Measurements from ENCODE around the gene B4GALT3. TPM values are rescaled to one million over a fixed set of nuclear protein-coding genes. Genes with fewer than 3 reads are reported as not detected.

Gene B4GALT3
- total RNA-seq, 2 donors from 2014 or later, result 38.2 to 68.7 TPM

DNA sequence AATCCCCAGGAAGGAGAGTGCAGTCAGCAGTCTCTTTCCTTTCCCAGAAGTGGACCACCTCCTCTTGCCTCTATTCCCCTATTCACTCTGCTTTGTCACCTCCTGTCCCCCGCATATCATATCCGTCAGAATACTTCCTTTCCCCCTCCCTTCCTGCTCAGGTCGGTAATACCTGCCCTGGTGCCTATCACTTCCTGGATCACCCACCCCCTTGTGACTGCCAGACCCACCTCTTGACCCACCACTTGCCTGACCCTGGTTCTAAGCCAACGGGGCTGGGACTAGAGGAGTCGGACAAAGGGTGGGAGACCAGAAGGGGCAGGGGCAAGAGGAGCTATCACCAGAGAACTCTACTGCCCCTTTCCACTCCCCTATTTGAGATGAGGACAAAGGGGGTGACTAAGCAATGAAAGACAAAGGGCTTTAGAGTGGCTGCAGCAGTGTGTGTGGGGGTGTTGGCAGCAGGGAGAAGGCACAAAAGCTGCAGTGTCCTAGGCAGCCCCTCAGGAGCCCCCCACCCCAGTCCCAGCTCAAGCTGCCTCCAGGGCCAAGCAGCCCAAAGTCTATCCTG lies 23.2 kb upstream of the B4GALT3 start:
- H3K27ac ChIP-seq, result peak overlapping the region; percentile 96 to 97
- no peaks in the 10 kb centered on the region for H3K27me3 ChIP-seq (replicated peaks; ENCODE audit: insufficient read depth)
- TF ChIP-seq POLR2AphosphoS5 (IDR thresholded peaks at IDR 0.05) (no peak), POLR2A (IDR thresholded peaks at IDR 0.05) (no peak)
- TF ChIP-seq, protein P1, sequence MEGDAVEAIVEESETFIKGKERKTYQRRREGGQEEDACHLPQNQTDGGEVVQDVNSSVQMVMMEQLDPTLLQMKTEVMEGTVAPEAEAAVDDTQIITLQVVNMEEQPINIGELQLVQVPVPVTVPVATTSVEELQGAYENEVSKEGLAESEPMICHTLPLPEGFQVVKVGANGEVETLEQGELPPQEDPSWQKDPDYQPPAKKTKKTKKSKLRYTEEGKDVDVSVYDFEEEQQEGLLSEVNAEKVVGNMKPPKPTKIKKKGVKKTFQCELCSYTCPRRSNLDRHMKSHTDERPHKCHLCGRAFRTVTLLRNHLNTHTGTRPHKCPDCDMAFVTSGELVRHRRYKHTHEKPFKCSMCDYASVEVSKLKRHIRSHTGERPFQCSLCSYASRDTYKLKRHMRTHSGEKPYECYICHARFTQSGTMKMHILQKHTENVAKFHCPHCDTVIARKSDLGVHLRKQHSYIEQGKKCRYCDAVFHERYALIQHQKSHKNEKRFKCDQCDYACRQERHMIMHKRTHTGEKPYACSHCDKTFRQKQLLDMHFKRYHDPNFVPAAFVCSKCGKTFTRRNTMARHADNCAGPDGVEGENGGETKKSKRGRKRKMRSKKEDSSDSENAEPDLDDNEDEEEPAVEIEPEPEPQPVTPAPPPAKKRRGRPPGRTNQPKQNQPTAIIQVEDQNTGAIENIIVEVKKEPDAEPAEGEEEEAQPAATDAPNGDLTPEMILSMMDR (IDR thresholded peaks at IDR 0.05), result no peak
- no peak for DNase-seq (ENCODE audit: low spot score)
- H3K9me3 ChIP-seq, result no peaks in the 10 kb centered on the region
- no peaks in the 10 kb centered on the region for H3K36me3 ChIP-seq
- intact Hi-C loops (cut with DNase I), result loop anchor here (5.0 kb wide), 2 partner anchors 112 to 187 kb away; partner anchors contain the start of gene SDHC
- 76% methylated on average over 5 of the region's 5 CpGs for WGBS
- no peak overlapping the region for H3K4me3 ChIP-seq
- no peaks in the 10 kb centered on the region for H3K4me1 ChIP-seq (replicated peaks)

GRCh38 chr1:161199506-161200139 lies 22.3 kb upstream of the B4GALT3 start:
- intact Hi-C loops (cut with DNase I), result loop anchor here (5.0 kb wide), 2 partner anchors 113 to 188 kb away; partner anchors contain the start of gene SDHC
- no peaks in the 10 kb centered on the region for H3K4me1 ChIP-seq (replicated peaks)
- H3K27me3 ChIP-seq (replicated peaks; ENCODE audit: insufficient read depth), result no peaks in the 10 kb centered on the region
- TF ChIP-seq, protein P1 (IDR thresholded peaks at IDR 0.05), result no peak
- TF ChIP-seq POLR2A (IDR thresholded peaks at IDR 0.05), result no peak
- TF ChIP-seq POLR2AphosphoS5 (IDR thresholded peaks at IDR 0.05), result no peak
- peak overlapping the region; percentile 33 to 96 for H3K27ac ChIP-seq
- WGBS, result 57% methylated on average over 5 of the region's 5 CpGs
- no peaks in the 10 kb centered on the region for H3K36me3 ChIP-seq
- H3K4me3 ChIP-seq, result no peak overlapping the region
- no peak for DNase-seq (ENCODE audit: low spot score)
- H3K9me3 ChIP-seq, result no peaks in the 10 kb centered on the region

DNA sequence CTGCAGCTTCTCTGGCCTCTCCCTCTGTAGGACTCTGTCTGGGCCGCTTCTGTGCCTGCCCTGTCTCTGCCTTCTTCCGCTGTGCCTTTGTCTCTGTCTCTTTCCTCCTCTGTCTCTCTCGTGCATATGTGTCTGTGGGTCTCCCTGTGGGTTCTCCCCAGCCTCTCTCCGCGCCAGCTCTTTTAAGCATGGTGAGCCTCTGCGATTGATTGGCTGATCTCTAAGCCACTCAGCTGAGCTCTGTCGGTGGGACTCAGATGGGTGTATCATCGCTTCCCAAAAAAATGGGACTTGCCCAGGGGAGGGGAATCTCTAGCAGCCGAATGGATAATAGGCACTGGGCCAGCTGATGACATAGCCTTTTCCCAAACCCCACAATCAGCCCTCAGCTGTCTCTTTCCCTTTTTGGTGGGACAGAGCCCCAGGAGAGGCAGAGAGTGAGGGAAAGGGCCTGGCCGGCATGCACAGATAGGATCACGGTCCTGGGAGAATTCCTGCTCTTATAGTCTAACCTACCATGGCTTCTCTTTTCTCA lies 21.7 kb upstream of the B4GALT3 start, which contains the start of gene ADAMTS4:
Gene ADAMTS4 (minus strand): TSS at position 158 of the 535 bp plus-strand sequence. CDS start 427 bp downstream, outside the sequence.
- Histone ChIP-seq H3K27ac (peak within 1 kb of the TSS; percentile 45 to 96), H3K4me1 (replicated peaks) (no peaks in the 10 kb centered on the region), H3K36me3 (no peaks in the 10 kb centered on the region), H3K27me3 (replicated peaks; ENCODE audit: insufficient read depth) (no peaks in the 10 kb centered on the region), H3K4me3 (peak within 1 kb of the TSS in 1 of 2 donors; percentile 11), H3K9me3 (no peaks in the 10 kb centered on the region)
- peak; percentile 18 for TF ChIP-seq POLR2A (IDR thresholded peaks at IDR 0.05)
- TF ChIP-seq POLR2AphosphoS5 (IDR thresholded peaks at IDR 0.05), result no peak
- intact Hi-C loops (cut with DNase I), result no loop called here
- DNase-seq (ENCODE audit: low spot score), result no peak
- WGBS, result 48% methylated on average over 11 of the region's 11 CpGs

GRCh38 chr1:161198194-161198896 lies 21.0 kb upstream of the B4GALT3 start:
- H3K36me3 ChIP-seq, result no peaks in the 10 kb centered on the region
- H3K4me1 ChIP-seq (replicated peaks), result no peaks in the 10 kb centered on the region
- no peak for TF ChIP-seq POLR2A (IDR thresholded peaks at IDR 0.05)
- H3K4me3 ChIP-seq, result peak overlapping the region in 1 of 2 donors; percentile 11
- no peaks in the 10 kb centered on the region for H3K27me3 ChIP-seq (replicated peaks; ENCODE audit: insufficient read depth)
- H3K27ac ChIP-seq, result peak overlapping the region; percentile 33 to 59
- intact Hi-C loops (cut with DNase I), result no loop called here
- DNase-seq (ENCODE audit: low spot score), result no peak
- no peaks in the 10 kb centered on the region for H3K9me3 ChIP-seq
- 26% methylated on average over 20 of the region's 20 CpGs for WGBS

GRCh38 chr1:161197560-161198193 lies 20.4 kb upstream of the B4GALT3 start:
- H3K4me1 ChIP-seq (replicated peaks), result no peaks in the 10 kb centered on the region
- WGBS, result 73% methylated on average over 11 of the region's 11 CpGs
- H3K27ac ChIP-seq, result peak overlapping the region; percentile 45 to 59
- H3K9me3 ChIP-seq, result no peaks in the 10 kb centered on the region
- no peak for DNase-seq (ENCODE audit: low spot score)
- H3K27me3 ChIP-seq (replicated peaks; ENCODE audit: insufficient read depth), result no peaks in the 10 kb centered on the region
- no peaks in the 10 kb centered on the region for H3K36me3 ChIP-seq
- no peak for TF ChIP-seq POLR2A (IDR thresholded peaks at IDR 0.05)
- TF ChIP-seq POLR2AphosphoS5 (IDR thresholded peaks at IDR 0.05), result no peak
- TF ChIP-seq, protein P1 (IDR thresholded peaks at IDR 0.05), result no peak
- intact Hi-C loops (cut with DNase I), result no loop called here
- peak overlapping the region in 1 of 2 donors; percentile 11 for H3K4me3 ChIP-seq

All from prostate gland (tissue), 2 donors.